Stimulated activated CD8-positive, alpha-beta memory T cell treated with anti-CD3 and anti-CD28 coated beads, Interleukin-4, amount 100 ng/mL, for 24 hours (primary cell): ENCODE results near the gene PAX6.

ENCODE experiments used
- DNase-seq: peaks from one replicate; pipeline ENCODE4 v3.0.0-alpha.2; 2020; ENCODE audit warnings: low read depth

PAX6 gene

DNA sequence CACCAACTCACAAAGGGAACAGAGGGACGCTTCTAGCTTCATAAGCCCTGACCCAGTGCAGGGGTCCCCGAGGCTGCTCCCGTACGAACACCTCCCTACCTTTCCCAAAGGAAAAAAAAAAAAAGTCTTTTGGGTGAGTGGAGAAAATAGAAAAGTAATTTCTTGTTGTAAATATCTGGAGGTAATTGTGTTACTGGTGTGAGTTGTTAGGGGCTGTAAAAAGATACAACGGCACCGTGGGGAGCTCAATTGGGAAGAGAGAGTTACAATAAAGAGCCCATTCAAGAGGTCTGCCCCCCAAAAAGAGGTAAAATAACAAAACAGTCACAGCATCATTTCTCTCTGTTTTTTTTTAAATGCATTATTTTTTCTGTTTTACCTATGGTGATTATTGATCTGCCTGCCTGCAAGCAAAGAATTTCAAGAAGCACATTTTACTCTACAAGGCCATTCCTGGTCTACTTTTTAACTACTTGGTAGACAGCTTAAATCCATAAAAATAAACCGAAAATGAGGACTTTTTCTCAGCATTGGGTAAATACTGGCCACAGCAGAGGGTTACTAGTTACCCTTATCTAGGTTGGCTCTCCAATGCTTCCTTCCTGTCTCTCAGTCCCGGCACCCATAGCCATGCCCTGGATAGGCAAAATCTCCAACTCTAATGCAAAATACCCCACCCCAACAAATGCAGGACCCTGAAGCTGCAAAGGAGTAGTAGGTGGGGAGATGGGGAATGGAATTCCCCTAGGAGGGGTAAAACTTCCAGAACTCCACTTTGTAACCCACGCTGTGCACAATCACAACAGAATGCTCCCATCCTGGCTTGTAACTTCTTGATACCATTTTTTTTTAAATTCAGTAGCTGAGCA, 3.1 kb downstream of the PAX6 start:
- no peak for DNase-seq

DNA sequence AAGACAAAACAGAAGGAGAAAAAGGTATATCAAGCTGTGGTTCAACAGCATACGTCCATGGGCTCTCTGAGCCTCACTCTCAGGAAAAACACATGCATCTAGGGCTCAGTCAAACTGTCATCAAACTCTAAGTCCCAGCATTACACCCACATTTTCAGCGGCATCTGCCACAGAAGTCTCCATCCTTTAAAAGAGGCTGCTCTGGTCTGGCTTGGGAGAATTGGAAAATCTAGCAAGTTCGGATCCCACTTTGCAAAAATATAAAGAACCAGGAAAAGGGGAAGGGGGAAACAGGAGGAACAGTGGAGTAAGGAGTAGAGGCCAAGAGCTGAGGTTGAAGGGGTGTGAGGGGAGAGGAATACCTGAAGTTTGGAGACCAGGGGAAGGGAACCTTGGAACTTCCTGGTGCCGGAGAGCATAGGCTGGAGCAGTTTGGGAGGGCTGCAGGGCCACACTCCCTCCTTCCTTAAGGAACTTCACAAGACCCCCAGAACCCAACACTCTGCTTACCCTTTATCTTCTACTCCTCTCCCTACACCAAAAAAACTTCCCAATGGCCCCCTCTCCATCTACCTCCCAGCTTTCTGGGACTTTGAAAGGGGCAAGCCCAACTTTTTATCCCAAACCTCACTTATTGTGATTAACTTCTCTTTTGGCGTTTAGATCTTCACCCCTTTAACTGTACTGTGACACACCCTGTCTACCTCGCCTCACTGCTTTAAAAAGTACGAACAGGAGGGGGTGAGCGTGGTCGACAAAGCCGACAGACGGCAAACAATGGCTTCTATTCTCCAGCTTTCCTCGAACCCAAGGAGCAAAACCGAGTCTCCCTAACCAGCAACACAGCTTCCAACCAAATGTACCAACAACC, 4.0 kb downstream of the PAX6 start:
- DNase-seq: no peak

DNA sequence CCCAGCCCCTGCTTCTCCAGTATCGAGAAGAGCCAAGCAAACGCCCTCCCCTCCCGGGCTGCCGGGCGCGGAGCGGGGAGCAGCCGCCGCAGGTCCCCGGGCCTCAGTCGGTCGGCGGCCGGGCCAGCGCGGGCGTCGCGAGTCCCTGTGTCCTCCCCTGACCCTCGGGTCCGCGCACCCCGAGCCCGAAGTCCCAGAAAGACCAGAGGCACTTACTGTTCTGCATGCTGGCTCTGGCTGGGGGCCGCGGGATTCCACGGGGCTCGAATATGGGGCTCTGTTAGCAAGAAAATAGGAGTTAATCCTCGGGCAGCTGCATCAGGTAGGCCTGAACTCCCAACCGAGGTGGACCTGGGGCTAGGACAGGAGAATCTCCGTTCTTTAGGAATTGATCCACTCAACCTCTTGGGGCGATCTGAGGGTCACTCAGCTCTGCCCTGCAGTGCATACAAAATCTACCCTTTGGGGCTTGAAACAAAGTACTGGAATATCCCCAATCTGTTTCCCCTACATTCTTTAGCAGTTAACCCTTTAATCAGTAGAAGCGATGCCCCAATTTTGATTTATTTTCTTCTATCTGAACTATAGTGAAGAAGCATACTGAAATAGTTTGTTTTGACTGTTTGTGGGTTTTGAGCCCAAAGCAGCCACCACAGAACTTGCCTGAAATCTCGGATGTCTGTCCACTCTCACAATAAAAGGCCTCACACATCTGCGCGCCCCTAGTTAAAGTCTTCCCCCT, 4.8 kb downstream of the PAX6 start:
- DNase-seq: no peak

DNA sequence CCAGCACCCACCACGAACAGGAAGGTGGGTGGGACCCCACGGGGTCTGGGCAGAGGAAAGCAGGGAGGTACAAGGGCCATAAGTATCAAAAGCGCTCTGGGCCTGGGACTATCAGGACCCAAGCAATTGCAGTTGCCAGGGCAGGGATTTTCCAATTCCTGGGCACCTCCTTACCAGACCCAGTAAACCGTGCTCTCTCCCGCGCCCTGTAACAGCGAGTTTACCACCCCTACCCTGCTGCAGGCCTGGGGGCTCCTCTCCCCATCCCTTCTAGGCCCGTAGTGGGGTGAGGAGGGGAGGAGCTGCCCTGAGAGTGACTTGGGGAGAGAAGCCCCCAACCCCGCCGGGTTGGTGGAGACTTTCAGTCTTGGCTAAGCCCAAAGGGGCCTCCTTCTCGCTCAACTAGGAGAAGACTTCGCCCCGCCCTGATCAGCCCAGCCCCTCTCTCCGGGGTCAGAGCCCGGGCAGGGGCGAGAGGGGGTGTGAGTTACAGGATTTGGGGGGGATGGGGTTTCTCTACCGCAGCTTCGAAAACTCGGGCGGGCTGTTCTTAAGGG, 5.4 kb downstream of the PAX6 start:
- DNase-seq: no peak

DNA sequence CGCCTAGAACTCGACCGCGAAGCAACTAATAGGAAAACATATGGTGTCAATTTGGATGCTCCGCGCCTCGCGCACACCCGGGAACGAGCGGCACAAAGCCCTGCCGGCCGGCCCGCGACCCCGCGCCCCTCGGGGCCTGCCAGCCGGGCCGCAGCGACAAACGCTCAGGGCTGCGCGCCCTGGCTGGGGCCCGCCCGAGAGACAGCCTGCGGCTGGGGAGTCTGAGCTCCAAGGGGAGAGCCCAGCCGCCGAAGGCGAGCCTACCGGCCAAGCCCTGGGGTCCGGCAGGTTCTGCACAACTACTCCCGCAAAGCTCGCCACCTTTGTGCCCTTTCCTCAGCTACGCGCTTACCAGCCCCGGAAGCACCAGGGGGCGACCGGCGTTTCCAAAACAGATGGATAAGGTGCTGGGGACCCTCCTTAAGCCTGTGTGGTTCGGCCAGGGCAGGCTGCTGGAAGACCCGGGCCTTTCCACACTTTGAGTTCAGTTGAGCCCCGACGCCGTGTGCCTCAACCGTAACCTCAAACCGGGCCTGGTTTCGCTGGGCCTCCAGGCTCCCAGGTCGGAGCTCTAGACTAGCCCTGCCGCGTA, 6.0 kb downstream of the PAX6 start:
- DNase-seq: no peak

DNA sequence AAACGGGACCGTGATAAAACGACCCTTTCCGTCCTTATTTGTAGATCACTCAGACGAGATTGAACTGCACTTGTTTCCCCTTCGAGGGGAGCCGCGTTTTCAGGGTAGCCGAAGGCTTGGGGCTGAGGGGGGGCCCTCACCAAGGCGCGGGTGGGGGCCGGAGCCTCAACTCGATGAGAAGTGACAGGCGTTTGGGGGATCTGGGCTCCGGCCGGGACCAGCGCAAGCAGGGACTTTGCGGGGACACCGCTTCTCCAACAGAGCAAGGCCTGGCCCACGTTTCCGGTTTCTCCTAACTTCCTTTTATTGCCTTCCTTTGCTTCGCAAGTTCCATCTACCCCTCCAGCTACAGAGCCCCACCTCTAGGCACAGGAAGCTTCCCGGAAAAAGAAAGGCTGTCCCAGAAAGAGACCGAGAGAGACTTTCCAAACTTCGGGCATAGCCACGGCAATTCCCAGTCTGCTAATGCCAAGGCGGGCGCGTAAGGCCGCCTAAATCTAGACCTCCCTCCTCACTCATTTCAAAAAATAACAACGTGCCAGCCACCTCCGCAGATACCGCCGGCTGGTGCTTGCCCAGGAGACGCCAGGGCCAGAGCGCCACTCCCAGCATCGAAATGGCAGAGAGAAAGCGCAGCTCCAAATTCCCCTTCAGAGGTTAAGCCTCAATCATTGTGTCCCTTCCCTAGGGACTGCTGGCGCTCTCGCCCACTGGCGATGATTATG, 6.6 kb downstream of the PAX6 start:
- DNase-seq: no peak

DNA sequence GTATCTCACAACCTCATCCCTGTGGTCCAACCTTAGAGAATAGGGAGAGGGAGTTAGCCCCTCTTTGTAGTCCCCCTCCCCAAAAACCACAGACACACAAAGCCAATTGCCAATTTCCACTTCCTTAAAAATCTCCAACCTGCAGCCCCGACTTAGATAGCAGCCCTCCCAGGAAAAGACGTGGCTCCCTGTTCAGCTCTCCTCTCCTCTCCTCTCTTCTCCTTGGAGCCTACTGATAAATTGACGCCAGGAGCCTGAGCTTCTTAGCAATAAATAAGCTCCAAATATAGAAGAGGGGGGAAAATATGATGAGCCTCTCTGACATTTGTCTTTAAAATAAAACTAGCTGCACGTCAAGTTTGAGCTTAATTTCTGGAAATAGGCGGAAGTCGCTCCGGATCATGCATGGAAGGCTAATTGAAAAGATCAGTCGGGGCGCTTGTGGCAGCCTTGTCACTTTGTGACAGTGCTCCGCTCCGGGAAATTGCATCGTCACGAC, 7.3 kb downstream of the PAX6 start:
- DNase-seq: no peak

DNA sequence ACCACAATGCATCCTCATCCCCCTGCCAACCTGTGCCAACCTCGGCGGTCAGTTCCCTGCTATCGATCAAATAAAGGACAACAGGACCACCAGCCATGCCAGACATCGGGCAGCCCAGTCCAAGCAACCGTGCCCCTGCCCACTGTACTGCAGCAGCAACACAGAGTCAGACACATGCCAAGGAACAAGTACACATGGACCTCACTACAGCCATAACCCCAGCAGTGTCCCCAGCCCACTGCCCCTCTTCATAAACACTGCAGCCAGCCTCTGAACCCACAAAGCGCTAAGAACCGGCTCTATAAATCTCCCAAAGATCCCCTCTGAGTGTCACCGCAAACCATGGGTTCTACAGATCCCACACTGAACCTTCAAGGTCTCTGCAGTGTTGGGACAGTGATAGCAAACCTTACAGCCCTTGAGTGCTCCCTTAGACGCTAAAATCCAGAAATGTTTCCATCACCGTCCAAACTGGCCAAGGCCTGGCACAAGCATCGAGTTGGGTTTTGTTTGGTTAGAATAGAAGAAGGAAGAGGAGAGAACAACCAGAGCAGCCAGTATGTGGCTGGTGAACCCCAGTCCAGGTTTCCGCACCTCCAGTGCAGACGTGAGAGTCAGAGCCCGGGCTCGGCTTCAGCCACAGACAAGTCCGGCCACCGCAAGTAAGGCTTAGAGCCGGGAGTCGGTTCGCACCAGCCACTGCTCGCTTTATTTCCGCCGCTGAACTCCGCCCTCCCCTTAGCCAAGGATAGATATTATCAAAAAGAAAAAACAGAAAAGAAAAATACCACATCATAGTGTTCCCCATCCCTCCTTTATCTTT, 7.9 kb downstream of the PAX6 start:
- DNase-seq: no peak

DNA sequence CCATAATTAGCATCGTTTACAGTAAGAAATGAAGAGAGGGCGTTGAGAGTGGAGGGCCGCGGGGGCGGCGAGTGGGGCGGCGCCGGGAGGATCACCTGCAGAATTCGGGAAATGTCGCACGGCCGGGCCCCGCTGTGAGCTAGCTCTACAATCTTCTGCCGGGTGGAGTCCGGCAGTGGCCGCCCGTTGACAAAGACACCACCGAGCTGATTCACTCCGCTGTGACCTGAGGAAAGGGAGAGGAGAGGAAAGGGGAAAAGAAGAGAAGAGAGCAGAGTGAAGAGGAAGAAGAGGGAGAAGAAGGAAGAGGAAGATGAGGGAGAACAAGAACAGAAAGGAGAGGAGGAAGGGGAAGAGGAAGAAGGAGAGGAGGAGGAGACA, 8.5 kb downstream of the PAX6 start:
- DNase-seq: no peak

DNA sequence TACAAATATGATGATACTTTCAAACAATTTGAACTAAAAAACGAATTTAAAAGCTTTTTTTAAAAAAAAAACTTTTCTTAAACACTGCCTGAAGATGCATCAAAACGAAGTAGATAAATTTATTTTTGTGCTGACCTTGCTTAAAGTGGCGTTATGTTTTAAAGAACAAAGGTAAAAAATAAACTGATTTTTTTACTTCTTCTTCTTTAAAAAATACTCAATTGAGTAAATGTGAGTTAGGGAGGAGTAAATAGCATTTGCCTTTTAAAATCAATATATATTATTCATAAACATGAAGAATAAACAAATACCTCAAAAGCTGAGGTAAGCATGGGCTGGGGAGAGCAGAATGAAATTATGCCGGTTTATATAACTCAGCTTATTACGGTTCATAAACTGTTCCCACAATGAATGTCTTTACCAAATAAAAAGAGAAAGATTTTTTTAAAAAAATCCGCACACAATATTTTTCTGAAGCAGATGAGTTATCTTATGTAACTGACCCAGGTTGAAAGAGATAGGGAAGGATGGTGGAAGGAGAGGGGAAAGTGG, 9.0 kb downstream of the PAX6 start:
- no peak for DNase-seq

DNA sequence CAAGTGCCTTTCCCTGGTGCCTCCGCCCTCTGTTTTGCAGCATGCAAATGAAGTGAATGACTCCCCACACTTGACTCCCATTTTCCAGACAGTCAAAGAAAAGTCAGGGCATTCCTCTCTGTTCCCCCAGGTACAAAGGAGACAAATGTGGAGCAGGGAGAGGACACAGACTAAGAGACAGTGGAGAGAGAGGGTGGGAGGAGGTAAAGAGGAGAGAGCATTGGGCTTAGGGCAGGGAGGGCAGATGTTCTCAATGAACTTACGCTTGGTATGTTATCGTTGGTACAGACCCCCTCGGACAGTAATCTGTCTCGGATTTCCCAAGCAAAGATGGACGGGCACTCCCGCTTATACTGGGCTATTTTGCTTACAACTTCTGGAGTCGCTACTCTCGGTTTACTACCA, 9.8 kb downstream of the PAX6 start:
- no peak for DNase-seq

DNA sequence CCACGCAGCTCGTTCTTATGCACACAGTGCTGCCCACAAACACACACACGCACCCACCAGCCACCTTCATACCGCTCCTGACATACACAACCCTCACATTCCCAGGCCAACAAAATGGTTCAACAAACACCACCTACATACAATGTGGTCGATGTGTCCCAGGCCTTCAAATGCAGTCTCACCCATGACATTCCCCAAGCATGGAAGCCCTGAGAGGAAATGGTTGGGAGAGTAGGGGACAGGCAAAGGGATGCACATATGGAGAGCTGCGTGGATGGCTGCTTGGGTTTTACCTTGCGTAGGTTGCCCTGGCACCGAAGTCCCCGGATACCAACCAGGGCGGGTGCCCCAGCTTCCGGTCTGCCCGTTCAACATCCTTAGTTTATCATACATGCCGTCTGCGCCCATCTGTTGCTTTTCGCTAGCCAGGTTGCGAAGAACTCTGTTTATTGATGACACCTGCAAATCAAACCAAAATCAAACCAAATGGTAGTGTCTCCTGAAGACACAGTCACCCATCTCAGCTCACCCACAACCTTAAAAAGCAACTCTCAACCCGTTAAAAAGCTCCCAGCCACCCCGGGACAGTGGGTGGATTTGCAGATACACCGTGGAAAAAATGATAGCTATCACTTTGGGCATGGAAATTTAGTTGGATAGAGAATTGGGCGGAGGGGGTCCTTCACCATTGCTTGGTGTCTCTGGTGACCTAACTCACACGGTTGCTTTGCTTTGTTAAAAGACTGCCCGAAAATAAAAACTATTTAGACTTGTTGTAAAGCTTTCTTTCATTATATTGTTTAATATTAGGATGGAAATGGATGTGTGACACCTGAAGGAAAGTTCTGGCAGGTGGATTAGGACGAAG, 10.5 kb downstream of the PAX6 start:
- DNase-seq: no peak

DNA sequence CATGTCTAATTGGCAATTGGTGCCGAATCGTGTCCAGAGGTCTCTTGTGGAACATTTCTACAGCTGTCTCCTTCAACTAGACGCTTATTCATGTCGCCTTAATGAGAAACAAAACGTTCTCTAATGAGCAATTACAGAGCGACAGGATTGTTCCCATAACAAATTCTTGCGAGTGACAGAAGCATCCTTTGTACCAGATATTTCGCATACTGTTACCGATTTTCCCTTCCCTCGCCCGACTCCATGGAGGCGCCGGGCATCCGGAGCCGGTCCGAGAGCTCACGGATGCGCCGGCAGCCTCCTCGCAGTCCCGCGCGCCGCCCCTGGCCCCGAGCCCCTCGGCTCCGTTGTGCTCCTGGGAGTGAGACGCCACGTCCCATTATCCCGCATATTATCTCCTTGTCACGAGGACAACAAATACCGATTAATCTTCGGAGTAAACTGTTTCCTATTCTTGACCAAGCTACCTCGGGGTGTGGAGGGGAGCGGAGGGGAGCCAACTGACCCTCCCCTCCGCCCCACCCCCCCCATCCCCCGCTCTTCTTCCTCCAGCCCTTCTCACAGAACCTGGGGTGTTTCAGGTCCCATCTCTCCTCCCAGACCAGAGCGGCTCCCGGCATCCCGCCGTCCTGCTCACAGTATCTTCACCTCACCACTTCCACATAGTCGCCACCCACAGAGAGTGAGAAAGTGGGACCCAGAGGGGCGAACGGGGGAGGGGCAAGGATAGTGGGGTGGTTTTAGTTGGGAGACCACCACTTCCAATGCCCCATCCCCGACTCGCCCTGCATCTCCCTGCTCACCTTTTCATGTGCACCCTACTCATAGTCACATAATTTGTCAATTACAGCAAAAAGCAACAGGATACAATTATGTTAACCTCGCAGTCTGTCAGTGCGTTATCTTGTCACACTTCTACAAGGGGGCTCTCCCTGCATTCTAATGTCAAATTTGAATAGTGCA, 11.4 kb downstream of the PAX6 start:
- DNase-seq: no peak

DNA sequence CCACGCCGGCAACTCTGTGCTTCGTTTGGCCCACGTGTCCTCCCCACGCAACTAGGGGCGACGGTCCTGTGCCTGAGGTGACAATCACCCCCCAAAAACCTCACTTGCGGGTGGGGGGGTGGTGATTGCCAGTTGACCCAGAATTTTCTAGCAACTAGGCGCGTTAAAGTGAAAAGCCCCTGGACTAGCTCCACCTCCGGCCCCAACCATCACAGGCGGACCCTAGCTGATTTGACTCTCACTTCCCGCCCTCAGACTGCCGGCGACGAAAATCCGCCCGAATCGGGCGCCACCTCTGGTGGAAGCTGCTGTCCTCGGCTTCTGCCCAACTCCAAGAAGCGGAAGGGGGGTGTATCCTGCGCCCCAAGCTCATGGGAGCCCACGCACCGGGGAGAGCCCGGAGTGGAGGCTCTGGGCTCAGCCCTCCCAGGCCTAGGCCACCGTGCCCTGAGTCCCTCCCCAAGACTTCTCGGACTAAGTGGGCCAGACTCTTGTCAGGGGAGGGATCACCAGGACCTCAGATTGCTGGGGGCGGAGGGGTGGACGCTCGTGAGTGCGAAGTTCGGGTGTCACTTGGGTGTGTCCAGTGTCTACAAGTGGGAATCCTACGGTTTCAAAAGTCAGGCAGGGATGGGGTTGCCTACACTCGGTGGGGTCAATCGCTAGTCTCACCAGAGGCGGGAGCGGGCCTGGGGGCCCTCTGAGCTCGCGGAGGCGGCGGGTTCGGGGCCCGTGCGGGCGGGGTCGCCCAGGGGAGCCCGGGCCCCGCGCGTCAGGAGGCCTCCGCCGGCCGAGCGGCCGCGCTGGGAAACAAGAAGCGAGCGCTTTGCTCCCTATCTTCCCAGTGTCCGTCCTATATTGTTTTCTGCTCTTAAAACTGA, 12.3 kb downstream of the PAX6 start:
- DNase-seq: no peak

DNA sequence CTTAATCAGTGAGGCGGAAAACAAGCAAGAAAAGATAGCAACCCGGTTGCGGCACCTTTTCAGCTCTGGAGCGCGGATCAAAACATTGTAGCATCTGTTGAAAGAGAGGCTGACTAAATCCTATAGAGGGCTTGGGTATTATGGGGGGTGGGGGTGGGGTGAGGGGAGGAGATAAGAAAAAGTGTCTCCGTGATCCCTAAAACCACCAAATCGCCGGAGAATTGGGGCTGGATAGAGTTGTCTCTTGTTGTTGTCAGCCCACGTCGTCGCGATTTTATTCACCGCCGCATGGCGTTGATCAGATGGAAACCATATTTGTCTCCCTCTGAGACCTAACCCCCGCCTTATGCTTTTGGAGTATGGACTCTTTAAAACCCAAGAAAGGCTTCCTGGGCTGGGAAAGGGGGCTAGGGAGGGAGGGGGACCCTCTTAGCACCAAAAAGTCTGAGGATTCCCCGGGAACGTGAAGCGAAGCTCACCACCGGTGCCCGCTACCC, 13.0 kb downstream of the PAX6 start:
- DNase-seq: no peak
